SK-N-SH (cell line): ENCODE measurements around the gene NTM. TPM values are rescaled to one million over a fixed set of nuclear protein-coding genes. Genes with fewer than 3 reads are reported as not detected.

ENCODE experiments used
- CTCF ChIA-PET: fragments of 300-600, 350-600 bp; formaldehyde crosslinking; extraction: SDS; loops from one replicate; lab custom pipeline; 2021; lab: Yijun Ruan, JAX
- POLR2A ChIA-PET: fragments of 350-600 bp; sonication (Branson Sonifier 250); formaldehyde crosslinking; extraction: SDS; loops from one replicate; lab custom pipeline; 2020; ENCODE audit warnings: antibody characterized with exemption, inconsistent platforms; lab: Yijun Ruan, JAX
- DNase-seq: peaks from one replicate; pipeline ENCODE4 v3.0.0; 2012
- H2AFZ ChIP-seq: fragments of 200-600 bp; sonication (generic); 2 replicates; pipeline ENCODE4 v1.8.1; 2016; ENCODE audit warnings: antibody characterized with exemption, mild to moderate bottlenecking, low read depth
- H3F3A ChIP-seq: fragments of 200-600 bp; sonication (generic); replicated peaks from 2 replicates; pipeline ENCODE3; 2016; ENCODE audit warnings: antibody characterized with exemption, mild to moderate bottlenecking; ENCODE audit not compliant: insufficient read depth
- H3K27ac ChIP-seq, 2 experiments: fragments of 200-500 bp in 1 of 2; fragments of 200-600 bp in 1 of 2; sonication (Bioruptor generic) in 1 of 2; sonication (generic), shearing (Covaris generic) in 1 of 2; 2 replicates each; pipeline versions ENCODE4 v1.5.1 to v1.6.1; 2014 to 2016; ENCODE audit warnings: low read depth in 2 of 2, inconsistent platforms in 1 of 2, low read length in 1 of 2, mild to moderate bottlenecking in 1 of 2, mixed read lengths in 1 of 2
- H3K27me3 ChIP-seq: fragments of 200-600 bp; sonication (generic), shearing (Covaris generic); 2 replicates; pipeline ENCODE4 v1.6.1; 2016; ENCODE audit warnings: mixed run types; ENCODE audit not compliant: insufficient read depth
- H3K36me3 ChIP-seq, 2 experiments: fragments of 200-500 bp in 1 of 2; fragments of 200-600 bp in 1 of 2; sonication (Bioruptor generic) in 1 of 2; sonication (generic) in 1 of 2; replicated peaks in 1 of 2; 2 replicates each; pipeline versions ENCODE3 to v1.5.1; 2014 to 2016; ENCODE audit warnings: low read length in 1 of 2, mild to moderate bottlenecking in 1 of 2; ENCODE audit not compliant: insufficient read depth in 2 of 2, control insufficient read depth in 1 of 2
- H3K4me1 ChIP-seq, 2 experiments: fragments of 200-500 bp in 1 of 2; fragments of 200-600 bp in 1 of 2; sonication (Bioruptor generic) in 1 of 2; sonication (generic), shearing (Covaris generic) in 1 of 2; 2 replicates each; pipeline versions ENCODE4 v1.5.1 to v1.6.1; 2014 to 2016; ENCODE audit warnings: low read depth in 1 of 2, low read length in 1 of 2, mixed run types in 1 of 2; ENCODE audit not compliant: insufficient read depth in 2 of 2, control insufficient read depth in 1 of 2
- H3K4me2 ChIP-seq: fragments of 200-600 bp; sonication (generic), shearing (Covaris generic); 2 replicates; pipeline ENCODE4 v1.6.1; 2017; ENCODE audit warnings: mixed run types
- H3K4me3 ChIP-seq, 2 experiments: fragments of 200-500 bp in 1 of 2; fragments of 200-600 bp in 1 of 2; sonication (Bioruptor generic) in 1 of 2; sonication (generic), shearing (Covaris generic) in 1 of 2; 2 replicates each; pipeline versions ENCODE4 v1.5.1 to v1.8.1; 2014 to 2016; ENCODE audit warnings: low read depth in 2 of 2, inconsistent platforms in 1 of 2, low read length in 1 of 2, mild to moderate bottlenecking in 1 of 2, mixed read lengths in 1 of 2, moderate library complexity in 1 of 2
- H3K79me2 ChIP-seq: fragments of 200-600 bp; sonication (generic); 2 replicates; pipeline ENCODE4 v1.8.1; 2017; ENCODE audit warnings: mild to moderate bottlenecking; ENCODE audit not compliant: insufficient read depth
- H3K9ac ChIP-seq: fragments of 200-600 bp; sonication (generic); 2 replicates; pipeline ENCODE4 v1.6.1; 2017; ENCODE audit warnings: mixed run types
- H3K9me2 ChIP-seq: fragments of 200-600 bp; sonication (generic); 2 replicates; pipeline ENCODE4 v1.6.1; 2017; ENCODE audit warnings: mixed run types
- H3K9me3 ChIP-seq: fragments of 200-600 bp; sonication (generic); 2 replicates; pipeline ENCODE4 v1.6.1; 2017; ENCODE audit warnings: mixed run types, mild to moderate bottlenecking, moderate library complexity
- H4K20me1 ChIP-seq: fragments of 200-600 bp; sonication (generic); 2 replicates; pipeline ENCODE4 v1.6.1; 2017; ENCODE audit warnings: mild to moderate bottlenecking, mixed run types; ENCODE audit not compliant: insufficient read depth
- CHD2 ChIP-seq: fragments of 150-350 bp; IDR thresholded peaks from 2 replicates; pipeline ENCODE4 v1.6.1; 2018; ENCODE audit warnings: low read length; ENCODE audit not compliant: partially characterized antibody
- GABPA ChIP-seq: IDR thresholded peaks from 2 replicates; pipeline ENCODE4 v1.4.0; 2012; ENCODE audit warnings: low read depth, mild to moderate bottlenecking
- IRF3 ChIP-seq: fragments of 150-350 bp; IDR thresholded peaks from 2 replicates; pipeline ENCODE4 v1.6.1; 2016; ENCODE audit warnings: mild to moderate bottlenecking, low read depth, low read length
- JUND ChIP-seq: IDR thresholded peaks from 2 replicates; pipeline ENCODE4 v1.4.0; 2012
- MAX ChIP-seq: IDR thresholded peaks from 2 replicates; pipeline ENCODE4 v1.4.0; 2012; ENCODE audit warnings: low read depth
- NFIC ChIP-seq: IDR thresholded peaks from 2 replicates; pipeline ENCODE4 v1.4.0; 2012; ENCODE audit warnings: borderline replicate concordance
- POLR2AphosphoS5 ChIP-seq: IDR thresholded peaks from 2 replicates; pipeline ENCODE4 v1.6.1; 2012; ENCODE audit warnings: low read depth, low read length
- RCOR1 ChIP-seq: fragments of 150-350 bp; IDR thresholded peaks from 2 replicates; pipeline ENCODE4 v1.6.1; 2017; ENCODE audit warnings: antibody characterized with exemption, low read length
- REST ChIP-seq: IDR thresholded peaks from 2 replicates; pipeline ENCODE4 v1.6.1; 2012; ENCODE audit warnings: mild to moderate bottlenecking, low read depth, low read length, moderate library complexity
- SMC3 ChIP-seq: IDR thresholded peaks from 2 replicates; pipeline ENCODE4 v1.6.1; 2012; ENCODE audit warnings: low read depth, low read length, improper control_type of control experiment
- TCF12 ChIP-seq: IDR thresholded peaks from 2 replicates; pipeline ENCODE4 v1.4.0; 2012
- USF1 ChIP-seq: IDR thresholded peaks from 2 replicates; pipeline ENCODE4 v1.4.0; 2012; ENCODE audit warnings: low read depth, borderline replicate concordance
- YY1 ChIP-seq: IDR thresholded peaks from 2 replicates; pipeline ENCODE4 v1.4.0; 2012; ENCODE audit warnings: low read depth, mild to moderate bottlenecking
- WGBS: methylation state at CpG from one replicate; pipeline ENCODE4 v1.1.6; 2017; ENCODE audit warnings: low lambda C conversion rate; 5-methylcytosine and 5-hydroxymethylcytosine counted together
- polyA plus RNA-seq, 3 experiments: library from polyadenylated mRNA; depleted of rRNA; stranded (reverse); fragments of >200 nt; gene quantifications; 2 replicates each; pipeline ENCODE4 v1.2.3, GENCODE V29; 2012
- TF ChIP-seq, protein P1 (sequence below): fragments of 150-350 bp; IDR thresholded peaks from 2 replicates; pipeline ENCODE4 v1.6.1; 2017; ENCODE audit warnings: antibody characterized with exemption, low read length, low read depth, borderline replicate concordance

The NTM gene
- polyA plus RNA-seq, 1 of the 3 experiments (the other 2 are of a cell fraction): 20.0 TPM

- POLR2A ChIA-PET: no interaction called here
- 74% methylated on average over 4 of the region's 4 CpGs for WGBS
- CTCF ChIA-PET: no interaction called here
These were observed 923.2 kb downstream of the NTM start for GRCh38 chr11:132293586-132293985.

DNA sequence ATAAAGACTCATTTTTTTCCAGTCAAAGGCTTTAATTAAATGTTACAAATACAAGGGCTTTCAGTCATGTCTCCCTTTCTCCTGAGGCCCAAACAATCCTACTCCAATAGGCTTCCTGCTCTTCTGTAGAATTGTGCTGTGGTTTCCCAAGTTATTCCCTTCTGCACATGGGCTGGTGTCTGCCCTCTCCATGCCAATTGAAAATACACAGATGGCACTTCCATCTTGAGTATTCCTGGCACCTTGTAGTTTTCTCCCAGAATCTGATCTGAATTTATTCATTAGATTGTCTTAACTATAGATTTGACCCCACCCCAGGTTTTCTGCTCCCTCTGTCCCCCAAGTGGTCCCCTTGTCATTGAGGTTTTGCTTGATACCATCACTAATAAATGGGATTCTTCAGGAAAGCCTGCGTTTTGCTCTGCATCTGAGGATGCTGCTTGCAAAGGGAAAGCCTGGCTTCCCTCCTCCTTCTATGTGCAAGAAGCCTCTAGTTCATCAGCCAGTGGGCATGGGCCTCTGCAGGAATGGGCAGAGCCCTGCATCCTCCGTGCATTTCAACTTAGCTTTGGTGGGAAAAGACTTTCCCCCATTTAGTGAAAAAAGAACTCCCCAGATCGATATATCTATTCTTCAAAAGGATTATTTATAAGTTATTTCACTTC, 926.7 kb downstream of the NTM start:
- Histone ChIP-seq H3K4me1 (no peaks in the 10 kb centered on the region), H3K27me3 (no peaks in the 10 kb centered on the region), H3K9ac (no peak overlapping the region), H3K79me2 (no peaks in the 10 kb centered on the region), H3F3A (no peaks in the 10 kb centered on the region), H3K27ac (no peak overlapping the region), H3K9me2 (no peaks in the 10 kb centered on the region), H3K9me3 (no peaks in the 10 kb centered on the region), H3K36me3 (no peaks in the 10 kb centered on the region), H3K4me2 (no peak overlapping the region), H2AFZ (no peak overlapping the region), H4K20me1 (no peaks in the 10 kb centered on the region), H3K4me3 (no peak overlapping the region)
- DNase-seq: no peak
- 68% methylated on average over 3 of the region's 3 CpGs for WGBS
- ChIA-PET CTCF (interaction anchor here (6.3 kb wide), 1 partner anchor 15 kb away, joined by 64 read pairs; no protein-coding TSS in a partner anchor), POLR2A (no interaction called here)
- no peak for TF ChIP-seq MAX
- TF ChIP-seq RCOR1: no peak
- TF ChIP-seq YY1: no peak
- no peak for TF ChIP-seq GABPA
- no peak for TF ChIP-seq NFIC
- TF ChIP-seq CHD2: no peak
- TF ChIP-seq SMC3: no peak
- no peak for TF ChIP-seq POLR2AphosphoS5
- TF ChIP-seq TCF12: no peak
- TF ChIP-seq, protein P1, sequence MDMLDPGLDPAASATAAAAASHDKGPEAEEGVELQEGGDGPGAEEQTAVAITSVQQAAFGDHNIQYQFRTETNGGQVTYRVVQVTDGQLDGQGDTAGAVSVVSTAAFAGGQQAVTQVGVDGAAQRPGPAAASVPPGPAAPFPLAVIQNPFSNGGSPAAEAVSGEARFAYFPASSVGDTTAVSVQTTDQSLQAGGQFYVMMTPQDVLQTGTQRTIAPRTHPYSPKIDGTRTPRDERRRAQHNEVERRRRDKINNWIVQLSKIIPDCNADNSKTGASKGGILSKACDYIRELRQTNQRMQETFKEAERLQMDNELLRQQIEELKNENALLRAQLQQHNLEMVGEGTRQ: no peak
- TF ChIP-seq USF1: no peak
- no peak for TF ChIP-seq IRF3
- no peak for TF ChIP-seq JUND

More at GRCh38 chr11:132293586-132293985, 923.2 kb downstream of the NTM start:
- Histone ChIP-seq H2AFZ (no peak overlapping the region), H3K27ac (no peak overlapping the region), H3K9ac (no peak overlapping the region), H3K36me3 (no peaks in the 10 kb centered on the region), H3K4me3 (no peak overlapping the region), H4K20me1 (no peaks in the 10 kb centered on the region), H3K9me2 (no peaks in the 10 kb centered on the region), H3F3A (no peaks in the 10 kb centered on the region), H3K4me1 (no peaks in the 10 kb centered on the region), H3K4me2 (no peak overlapping the region), H3K27me3 (no peaks in the 10 kb centered on the region), H3K79me2 (no peaks in the 10 kb centered on the region), H3K9me3 (no peaks in the 10 kb centered on the region)
- DNase-seq: no peak
- TF ChIP-seq REST: no peak
